Parathyroid adenoma (tissue), 2 donors: ENCODE results near the gene HELZ.

ENCODE experiments used
- H2AFZ ChIP-seq: fragments of 300-600 bp; sonication (generic); one replicate; pipeline ENCODE4 v1.7.0; 2017; ENCODE audit warnings: antibody characterized with exemption, mild to moderate bottlenecking
- H3K27ac ChIP-seq: fragments of 300-600 bp; sonication (generic); one replicate; pipeline ENCODE4 v1.7.0; 2017
- H3K27me3 ChIP-seq: fragments of 300-600 bp; sonication (generic); one replicate; pipeline ENCODE4 v1.7.0; 2017; ENCODE audit warnings: low read length; ENCODE audit not compliant: control insufficient read depth, insufficient read depth
- H3K36me3 ChIP-seq: fragments of 300-600 bp; sonication (generic); one replicate; pipeline ENCODE4 v1.7.0; 2017; ENCODE audit warnings: low read length; ENCODE audit not compliant: control insufficient read depth, insufficient read depth
- H3K4me1 ChIP-seq: fragments of 300-600 bp; sonication (generic); one replicate; pipeline ENCODE4 v1.7.0; 2017; ENCODE audit warnings: control low read depth
- H3K4me2 ChIP-seq: fragments of 300-600 bp; sonication (generic); one replicate; pipeline ENCODE4 v1.7.0; 2017; ENCODE audit warnings: low read length
- H3K4me3 ChIP-seq: fragments of 300-600 bp; sonication (generic); one replicate; pipeline ENCODE4 v1.7.0; 2017; ENCODE audit warnings: low read depth, low read length
- H3K79me2 ChIP-seq: fragments of 300-600 bp; sonication (generic); one replicate; pipeline ENCODE4 v1.7.0; 2017; ENCODE audit warnings: control low read depth
- H3K9ac ChIP-seq: fragments of 300-600 bp; sonication (generic); one replicate; pipeline ENCODE4 v1.7.0; 2017; ENCODE audit warnings: mild to moderate bottlenecking
- H3K9me3 ChIP-seq: fragments of 300-600 bp; sonication (generic); one replicate; pipeline ENCODE4 v1.7.0; 2017; ENCODE audit warnings: low read length; ENCODE audit not compliant: control insufficient read depth
- CTCF ChIP-seq: fragments of 300-600 bp; sonication (generic); IDR thresholded peaks from one replicate; pipeline ENCODE4 v1.7.0; 2017; ENCODE audit warnings: antibody characterized with exemption, mild to moderate bottlenecking
- donor health status: primary hyperparathyroidism.

The HELZ gene

GRCh38 chr17:67212714-67213417 is 32.1 kb downstream of the HELZ start:
- Histone ChIP-seq H3K4me3 (no peak overlapping the region), H3K4me2 (no peak overlapping the region), H3K36me3 (no peaks in the 10 kb centered on the region), H3K79me2 (peaks cover 25% of the 10 kb centered on the region), H3K9me3 (no peaks in the 10 kb centered on the region), H3K27me3 (no peaks in the 10 kb centered on the region), H2AFZ (no peak overlapping the region), H3K27ac (no peak overlapping the region), H3K9ac (no peak overlapping the region), H3K4me1 (no peaks in the 10 kb centered on the region)
- TF ChIP-seq CTCF, result no peak

GRCh38 chr17:67212231-67212630 is 32.8 kb downstream of the HELZ start:
- Histone ChIP-seq H3K9ac (no peak overlapping the region), H3K4me1 (no peaks in the 10 kb centered on the region), H3K27me3 (no peaks in the 10 kb centered on the region), H3K36me3 (no peaks in the 10 kb centered on the region), H3K27ac (no peak overlapping the region), H3K79me2 (peaks cover 23% of the 10 kb centered on the region), H2AFZ (no peak overlapping the region), H3K4me2 (no peak overlapping the region), H3K4me3 (no peak overlapping the region), H3K9me3 (no peaks in the 10 kb centered on the region)
- TF ChIP-seq CTCF, result no peak

- Histone ChIP-seq H3K79me2 (peaks cover 18% of the 10 kb centered on the region), H3K27ac (no peak overlapping the region), H3K36me3 (no peaks in the 10 kb centered on the region), H2AFZ (no peak overlapping the region), H3K4me1 (no peaks in the 10 kb centered on the region), H3K27me3 (no peaks in the 10 kb centered on the region), H3K9me3 (no peaks in the 10 kb centered on the region), H3K4me2 (no peak overlapping the region), H3K4me3 (no peak overlapping the region), H3K9ac (no peak overlapping the region)
- TF ChIP-seq CTCF, result no peak
These were observed 33.3 kb downstream of the HELZ start for GRCh38 chr17:67211742-67212141.

GRCh38 chr17:67210915-67211314 is 34.1 kb downstream of the HELZ start:
- Histone ChIP-seq H3K27ac (no peak overlapping the region), H3K4me3 (no peak overlapping the region), H3K36me3 (no peaks in the 10 kb centered on the region), H3K4me1 (no peaks in the 10 kb centered on the region), H3K27me3 (no peaks in the 10 kb centered on the region), H2AFZ (no peak overlapping the region), H3K4me2 (no peak overlapping the region), H3K9me3 (no peaks in the 10 kb centered on the region), H3K79me2 (peaks cover 17% of the 10 kb centered on the region), H3K9ac (no peak overlapping the region)
- no peak for TF ChIP-seq CTCF

- no peak overlapping the region for H3K9ac ChIP-seq
- H3K79me2 ChIP-seq, result peaks cover 11% of the 10 kb centered on the region
- TF ChIP-seq CTCF, result no peak
- no peaks in the 10 kb centered on the region for H3K4me1 ChIP-seq
- H3K9me3 ChIP-seq, result no peaks in the 10 kb centered on the region
- no peak overlapping the region for H3K4me3 ChIP-seq
- H3K27me3 ChIP-seq, result no peaks in the 10 kb centered on the region
- no peak overlapping the region for H2AFZ ChIP-seq
- no peak overlapping the region for H3K27ac ChIP-seq
- no peaks in the 10 kb centered on the region for H3K36me3 ChIP-seq
- H3K4me2 ChIP-seq, result no peak overlapping the region
These were observed 36.8 kb downstream of the HELZ start for GRCh38 chr17:67208232-67208631.
